K562 (cell line): Measurements from ENCODE around the gene KATNAL1. TPM values are rescaled to one million over a fixed set of nuclear protein-coding genes. Genes with fewer than 3 reads are reported as not detected.

Experiments used
- ATAC-seq: fragments of 200-7000 bp; cut with Tn5 transposase; 3 replicates; pipeline ENCODE4 v1.9.1; 2020; ENCODE audit warnings: moderate library complexity
- BruUV-seq: library from RNA; stranded (reverse); fragments of 400-500 nt; replicated peaks from 2 replicates; lab custom pipeline; 2021; lab: Mats Ljungman, UMichigan
- CTCF ChIA-PET: fragments of 300-600 bp; formaldehyde crosslinking; extraction: SDS; loops from one replicate; lab custom pipeline; 2021; ENCODE audit warnings: low intra/inter-chr PET ratio; lab: Yijun Ruan, JAX
- POLR2A ChIA-PET: fragments of 300-600, 350-650 bp; sonication (Branson Sonifier 250); formaldehyde crosslinking; extraction: SDS; loops from one replicate; lab custom pipeline; 2021; ENCODE audit warnings: antibody characterized with exemption, inconsistent platforms; lab: Yijun Ruan, JAX
- DNase-seq, 4 experiments: peaks; one replicate each; pipeline versions ENCODE4 v3.0.0 to v3.0.0-alpha.2; 2011 to 2018; ENCODE audit warnings: low spot score in 3 of 4, mixed read lengths in 3 of 4; ENCODE audit errors: extremely low read depth in 1 of 4
- FAIRE-seq: peaks from 2 replicates; lab custom pipeline; 2011; peaks lifted over from hg19 to GRCh38; lab: Jason Lieb, UNC
- H2AFZ ChIP-seq: 2 replicates; pipeline ENCODE4 v1.6.0; 2011; ENCODE audit warnings: low read depth, low read length, control low read depth, inconsistent platforms
- H3K27ac ChIP-seq: fragments of 200-600 bp; 3 replicates; pipeline ENCODE4 v1.8.0; 2011; ENCODE audit warnings: low read depth, mild to moderate bottlenecking, control low read depth, inconsistent platforms, low read length, moderate library complexity, mixed read lengths; ENCODE audit errors: extremely low read depth
- H3K27me3 ChIP-seq, 2 experiments: fragments of 300-600 bp in 1 of 2; 2 replicates in 1 of 2; 3 replicates in 1 of 2; pipeline versions ENCODE4 v1.6.0 to v1.8.0; 2011; ENCODE audit warnings: inconsistent platforms in 2 of 2, low read length in 2 of 2, mild to moderate bottlenecking in 1 of 2, mixed read lengths in 1 of 2, moderate library complexity in 1 of 2; ENCODE audit not compliant: control insufficient read depth in 2 of 2, insufficient read depth in 2 of 2
- H3K36me3 ChIP-seq: fragments of 300-600 bp; 3 replicates; pipeline ENCODE4 v1.8.0; 2011; ENCODE audit warnings: mild to moderate bottlenecking, low read length, inconsistent platforms; ENCODE audit not compliant: control insufficient read depth, insufficient read depth
- H3K4me1 ChIP-seq, 2 experiments: fragments of 200-600 bp in 1 of 2; replicated peaks in 1 of 2; 2 replicates in 1 of 2; 3 replicates in 1 of 2; pipeline versions ENCODE4 v1.5.1 to v1.8.0; 2011; ENCODE audit warnings: inconsistent platforms in 2 of 2, low read length in 2 of 2, mild to moderate bottlenecking in 1 of 2, mixed read lengths in 1 of 2, moderate library complexity in 1 of 2; ENCODE audit not compliant: control insufficient read depth in 2 of 2, insufficient read depth in 2 of 2
- H3K4me2 ChIP-seq: 2 replicates; pipeline ENCODE4 v1.6.1; 2011; ENCODE audit warnings: low read length, control low read depth, inconsistent platforms, mixed read lengths; ENCODE audit not compliant: insufficient read depth
- H3K4me3 ChIP-seq: fragments of 200-600 bp; sonication (generic), shearing (Covaris generic); 2 replicates; pipeline ENCODE4 v1.5.1; 2016; ENCODE audit warnings: control low read depth, inconsistent platforms
- H3K79me2 ChIP-seq: fragments of 200-600 bp; 3 replicates; pipeline ENCODE4 v1.8.0; 2011; ENCODE audit warnings: low read length, inconsistent platforms; ENCODE audit not compliant: control insufficient read depth, insufficient read depth
- H3K9ac ChIP-seq, 2 experiments: 2 replicates each; pipeline versions ENCODE4 v1.6.0 to v1.6.1; 2011; ENCODE audit warnings: low read depth in 2 of 2, low read length in 2 of 2, control low read depth in 1 of 2, inconsistent platforms in 1 of 2, mild to moderate bottlenecking in 1 of 2, mixed read lengths in 1 of 2; ENCODE audit not compliant: insufficient read depth in 1 of 2
- H3K9me1 ChIP-seq: one replicate; pipeline ENCODE4 v1.6.0; 2011; ENCODE audit warnings: inconsistent platforms, mild to moderate bottlenecking, low read length, moderate library complexity; ENCODE audit not compliant: control insufficient read depth, insufficient read depth
- H3K9me3 ChIP-seq: replicated peaks from 2 replicates; pipeline ENCODE4 v1.5.1; 2011; ENCODE audit warnings: low read depth, low read length, inconsistent platforms; ENCODE audit not compliant: control insufficient read depth, insufficient read depth
- H4K20me1 ChIP-seq: replicated peaks from 2 replicates; pipeline ENCODE4 v1.6.1; 2011; ENCODE audit warnings: low read length, inconsistent platforms, mixed read lengths; ENCODE audit not compliant: control insufficient read depth, insufficient read depth
- BACH1 ChIP-seq: fragments of 200-800 bp; sonication (Bioruptor generic); IDR thresholded peaks from 2 replicates; pipeline ENCODE4 v1.6.1; 2016; ENCODE audit warnings: missing genetic modification characterization, missing compliant biosample characterization
- CEBPG ChIP-seq, 3 experiments: fragments of 200-800 bp in 1 of 3; sonication (Bioruptor generic) in 1 of 3; sonication (generic) in 1 of 3; formaldehyde crosslinking in 1 of 3; IDR thresholded peaks in 2 of 3; conservative IDR thresholded peaks in 1 of 3; 2 replicates each; pipeline versions ENCODE4 v1.6.1 to v1.8.0; 2016 to 2022; ENCODE audit warnings: missing compliant biosample characterization in 2 of 3, missing genetic modification characterization in 2 of 3, mild to moderate bottlenecking in 1 of 3, missing genetic modification reagents in 1 of 3
- CREB5 ChIP-seq: fragments of 250-450 bp; sonication (Bioruptor Pico); IDR thresholded peaks from 2 replicates; pipeline ENCODE4 v1.5.0; 2020; ENCODE audit warnings: mild to moderate bottlenecking
- FIP1L1 ChIP-seq: fragments of 200-400 bp; formaldehyde crosslinking; IDR thresholded peaks from 2 replicates; pipeline ENCODE4 v1.6.1; 2018; ENCODE audit warnings: mild to moderate bottlenecking, low read depth, low read length; ENCODE audit not compliant: poor library complexity, severe bottlenecking
- GTF2E2 ChIP-seq: fragments of 200-800 bp; sonication (Bioruptor generic); IDR thresholded peaks from 2 replicates; pipeline ENCODE4 v1.6.1; 2016; ENCODE audit warnings: missing genetic modification characterization, missing compliant biosample characterization
- KAT8 ChIP-seq: fragments of 450-650 bp; IDR thresholded peaks from 2 replicates; pipeline ENCODE4 v1.6.1; 2016; ENCODE audit warnings: low read depth, mild to moderate bottlenecking
- POLR2H ChIP-seq: IDR thresholded peaks from 2 replicates; pipeline ENCODE4 v1.6.1; 2016; ENCODE audit warnings: missing genetic modification characterization, low read depth, mild to moderate bottlenecking, control low read depth, missing compliant biosample characterization, moderate library complexity
- SFPQ ChIP-seq: fragments of 200-400 bp; formaldehyde crosslinking; IDR thresholded peaks from 2 replicates; pipeline ENCODE4 v1.6.1; 2017; ENCODE audit warnings: mild to moderate bottlenecking, low read depth, low read length, moderate library complexity
- SNAPC5 ChIP-seq: fragments of 250-450 bp; sonication (Bioruptor Pico); IDR thresholded peaks from 2 replicates; pipeline ENCODE4 v1.8.0; 2021; ENCODE audit warnings: moderate library complexity, mild to moderate bottlenecking, inconsistent platforms
- TGIF2 ChIP-seq: sonication (generic); formaldehyde crosslinking; IDR thresholded peaks from 2 replicates; pipeline ENCODE4 v1.8.1; 2022; ENCODE audit warnings: mild to moderate bottlenecking, missing genetic modification reagents, moderate library complexity
- ZKSCAN1 ChIP-seq: fragments of 150-350 bp; IDR thresholded peaks from 2 replicates; pipeline ENCODE4 v1.6.1; 2016; ENCODE audit warnings: low read depth, low read length
- ZNF133 ChIP-seq: fragments of 250-450 bp; sonication (Bioruptor Pico); IDR thresholded peaks from 2 replicates; pipeline ENCODE4 v1.4.0; 2020; ENCODE audit warnings: mild to moderate bottlenecking
- ZNF280B ChIP-seq: fragments of 250-450 bp; sonication (Bioruptor Pico); IDR thresholded peaks from 2 replicates; pipeline ENCODE4 v1.5.1; 2021; ENCODE audit warnings: mild to moderate bottlenecking
- ZNF639 ChIP-seq, 2 experiments: fragments of 200-800 bp in 1 of 2; sonication (Bioruptor generic) in 1 of 2; sonication (generic) in 1 of 2; formaldehyde crosslinking in 1 of 2; IDR thresholded peaks in 1 of 2; conservative IDR thresholded peaks in 1 of 2; 2 replicates each; pipeline versions ENCODE4 v1.5.0 to v1.6.1; 2016 to 2020; ENCODE audit warnings: missing compliant biosample characterization in 1 of 2, missing genetic modification characterization in 1 of 2, missing genetic modification reagents in 1 of 2
- WGBS: fragments of 100-300 bp; shearing (Covaris generic); methylation state at CpG from one replicate; pipeline ENCODE4 v1.1.6; 2016; ENCODE audit warnings: low coverage, mixed read lengths; ENCODE audit not compliant: insufficient coverage; ENCODE audit errors: missing lambda C conversion rate; 5-methylcytosine and 5-hydroxymethylcytosine counted together
- in situ Hi-C: fragments of 300-500 bp; cut with MboI; formaldehyde crosslinking; loops from 4 replicates; pipeline ENCODE4 v1.15.0; 2018; ENCODE audit warnings: inconsistent platforms, mixed read lengths
- intact Hi-C: fragments of 100-400 bp; cut with micrococcal nuclease; formaldehyde crosslinking; loops from 2 replicates; pipeline ENCODE4 v1.14.2; 2022
- polyA plus RNA-seq, 8 experiments: library from polyadenylated mRNA; depleted of rRNA in 4 of 8; stranded (reverse) in 5 of 8; unstranded in 3 of 8; fragments of >200 nt; fragmentation: Nextera tagmentation in 2 of 8; fragmentation: Illumina TruSeq in 1 of 8; extraction: Ambion mirVana in 2 of 8; extraction: Trizol in 1 of 8; gene quantifications; 2 replicates each; pipeline versions ENCODE4 v1.2.1 to v1.2.3, GENCODE V29; 2011 to 2014; ENCODE audit warnings: inconsistent platforms in 1 of 8, missing spikeins in 1 of 8
- total RNA-seq, 7 experiments: library from RNA; depleted of rRNA in 6 of 7; stranded (reverse); fragments of >200 nt in 6 of 7; fragmentation: Illumina TruSeq in 2 of 7; extraction: Trizol in 2 of 7; gene quantifications; 2 replicates each; pipeline versions ENCODE4 v1.2.1 to v1.2.3, GENCODE V29; 2011 to 2021; ENCODE audit warnings: low replicate concordance in 1 of 7

Gene KATNAL1
- total and polyA plus RNA-seq, 9 of the 15 experiments (the other 6 are each of a cell fraction or from before 2014, with no cell fraction given), result 2.5 to 8.2 (median 5.5) TPM

- peaks cover 9% of the 10 kb centered on the region; the same call in 2 of the 3 replicates for H3K36me3 ChIP-seq
- FAIRE-seq, result no peak
- in situ Hi-C loops, result no loop called here
- ChIA-PET POLR2A (no interaction called here), CTCF (interaction anchor here (1.5 kb wide), 1 partner anchor 206 kb away, joined by 3 read pairs; no protein-coding TSS in a partner anchor)
- intact Hi-C loops, result no loop called here
- no peak overlapping the region for H3K4me2 ChIP-seq
- H3K4me1 ChIP-seq, result peaks cover 0 to 4% of the 10 kb centered on the region in 2 experiments; a peak in 3 of 5 replicates
- no peaks in the 10 kb centered on the region for H3K9me1 ChIP-seq
- no peaks in the 10 kb centered on the region for H4K20me1 ChIP-seq
- no peak overlapping the region for H2AFZ ChIP-seq
- no peaks in the 10 kb centered on the region for H3K9me3 ChIP-seq
- ATAC-seq, result no peak
- DNase-seq, result no peak
- no peak overlapping the region for H3K4me3 ChIP-seq
- no TSS peak for BruUV-seq
- no peak overlapping the region for H3K9ac ChIP-seq
- peaks cover 9% of the 10 kb centered on the region; the same call in 2 of the 3 replicates for H3K79me2 ChIP-seq
- no peak overlapping the region for H3K27ac ChIP-seq
- WGBS, result 100% methylated on average over 1 of the region's 1 CpG
- H3K27me3 ChIP-seq, result no peaks in the 10 kb centered on the region
- no peak for TF ChIP-seq ZKSCAN1
- TF ChIP-seq BACH1 (tag), result no peak
- TF ChIP-seq SNAPC5 (CRISPR knock-in tag), result no peak
- no peak for TF ChIP-seq ZNF639 (CRISPR knock-in tag; conservative IDR thresholded peaks at IDR 0.05 in 1 of 2, IDR thresholded peaks at IDR 0.05 in 1 of 2)
- no peak for TF ChIP-seq SFPQ
- TF ChIP-seq KAT8, result no peak
- TF ChIP-seq GTF2E2 (tag), result no peak
- TF ChIP-seq ZNF133 (CRISPR knock-in tag), result no peak
- no peak for TF ChIP-seq FIP1L1
- no peak for TF ChIP-seq CEBPG (CRISPR knock-in tag; IDR thresholded peaks at IDR 0.05)
- TF ChIP-seq CEBPG (tag; conservative IDR thresholded peaks at IDR 0.05 in 1 of 2, IDR thresholded peaks at IDR 0.05 in 1 of 2), result no peak
- no peak for TF ChIP-seq TGIF2 (CRISPR knock-in tag)
- no peak for TF ChIP-seq CREB5
- no peak for TF ChIP-seq ZNF280B (CRISPR knock-in tag)
- no peak for TF ChIP-seq POLR2H
These were observed 51.7 kb downstream of the KATNAL1 start for GRCh38 chr13:30255696-30256095.
